Vagina (tissue), 2 donors: ENCODE measurements around the gene IL17D. TPM values are rescaled to one million over a fixed set of nuclear protein-coding genes. Genes with fewer than 3 reads are reported as not detected.
"Not testable (repeated sequence)": the region's sequence is repeated elsewhere in the genome, so short reads cannot be mapped to it uniquely, and the experiment has no call there.

Source experiments
- DNase-seq, 2 donors: peaks; one replicate each; pipeline ENCODE4 v3.0.0-alpha.2; 2017; ENCODE audit errors: extremely low spot score in 2 of 2
- H3K27ac ChIP-seq: fragments of 200-600 bp; sonication (generic); one replicate; pipeline ENCODE4 v1.5.1; 2019
- H3K27me3 ChIP-seq: fragments of 200-600 bp; sonication (generic); one replicate; pipeline ENCODE4 v1.5.1; 2019
- H3K36me3 ChIP-seq, 2 donors: fragments of 200-600 bp; sonication (generic); one replicate each; pipeline ENCODE4 v1.5.1; 2017 to 2019
- H3K4me1 ChIP-seq: fragments of 200-600 bp; sonication (generic); one replicate; pipeline ENCODE4 v1.5.1; 2019
- H3K4me3 ChIP-seq, 2 donors: fragments of 200-600 bp; sonication (generic); 1 replicate in 1 of 2; 2 replicates in 1 of 2; pipeline ENCODE4 v1.5.1; 2016 to 2019
- H3K9me3 ChIP-seq: fragments of 200-600 bp; sonication (generic); one replicate; pipeline ENCODE4 v1.5.1; 2019
- POLR2A ChIP-seq, 2 donors: fragments of 450-650 bp; IDR thresholded peaks; one replicate each; pipeline ENCODE4 v1.6.1; 2017; ENCODE audit warnings: antibody characterized with exemption in 2 of 2, mild to moderate bottlenecking in 2 of 2, moderate library complexity in 2 of 2
- POLR2AphosphoS5 ChIP-seq, 2 donors: sonication (generic); formaldehyde crosslinking; IDR thresholded peaks; one replicate each; pipeline ENCODE4 v1.9.0; 2017; ENCODE audit warnings: antibody characterized with exemption in 2 of 2, mild to moderate bottlenecking in 2 of 2, low read depth in 1 of 2; ENCODE audit not compliant: insufficient read depth in 1 of 2
- intact Hi-C: fragments of 100-400 bp; cut with DNase I; formaldehyde crosslinking; loops from one replicate; pipeline ENCODE4 v1.15.1; 2023
- total RNA-seq: library from RNA; depleted of rRNA; stranded (reverse); fragments of >200 nt; gene quantifications from one replicate; pipeline ENCODE4 v1.2.3, GENCODE V29; 2016
- TF ChIP-seq, protein P1 (sequence below), 3 experiments: fragments of 450-650 bp in 2 of 3; fragments of 200-600 bp in 1 of 3; sonication (generic) in 1 of 3; IDR thresholded peaks; one replicate each; pipeline ENCODE4 v1.5.1; 2017 to 2019; ENCODE audit warnings: antibody characterized with exemption in 3 of 3, mild to moderate bottlenecking in 2 of 3, moderate library complexity in 2 of 3

IL17D gene
- total RNA-seq, 1 donor from 2014 or later = 3.7 TPM

DNA sequence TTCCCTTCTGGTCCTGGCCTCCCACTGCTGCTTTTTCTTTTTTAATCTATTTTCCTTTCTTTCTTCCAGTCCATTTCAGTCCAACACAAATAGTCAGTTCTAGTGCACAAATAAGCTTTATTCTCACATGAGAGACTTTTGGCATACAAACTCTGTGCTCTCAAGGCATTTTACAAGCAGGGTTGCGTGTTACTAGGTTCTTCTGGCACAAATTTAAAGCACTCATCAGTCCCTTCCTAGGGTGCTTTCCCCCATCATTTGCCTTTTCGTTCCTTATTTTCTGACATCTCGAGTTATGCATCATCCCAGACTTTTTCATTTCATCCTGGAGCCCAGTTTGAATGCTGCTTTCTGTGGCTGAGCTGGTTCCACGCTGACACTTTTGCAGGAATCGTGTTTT, 29.8 kb upstream of the IL17D start:
- H3K36me3 ChIP-seq = no peaks in the 10 kb centered on the region
- DNase-seq = no peak
- TF ChIP-seq POLR2AphosphoS5 (IDR thresholded peaks at IDR 0.05; ENCODE audit: insufficient read depth in 1 of 2, low read depth in 1 of 2) (no peak), POLR2A (IDR thresholded peaks at IDR 0.05) (no peak)
- TF ChIP-seq, protein P1, sequence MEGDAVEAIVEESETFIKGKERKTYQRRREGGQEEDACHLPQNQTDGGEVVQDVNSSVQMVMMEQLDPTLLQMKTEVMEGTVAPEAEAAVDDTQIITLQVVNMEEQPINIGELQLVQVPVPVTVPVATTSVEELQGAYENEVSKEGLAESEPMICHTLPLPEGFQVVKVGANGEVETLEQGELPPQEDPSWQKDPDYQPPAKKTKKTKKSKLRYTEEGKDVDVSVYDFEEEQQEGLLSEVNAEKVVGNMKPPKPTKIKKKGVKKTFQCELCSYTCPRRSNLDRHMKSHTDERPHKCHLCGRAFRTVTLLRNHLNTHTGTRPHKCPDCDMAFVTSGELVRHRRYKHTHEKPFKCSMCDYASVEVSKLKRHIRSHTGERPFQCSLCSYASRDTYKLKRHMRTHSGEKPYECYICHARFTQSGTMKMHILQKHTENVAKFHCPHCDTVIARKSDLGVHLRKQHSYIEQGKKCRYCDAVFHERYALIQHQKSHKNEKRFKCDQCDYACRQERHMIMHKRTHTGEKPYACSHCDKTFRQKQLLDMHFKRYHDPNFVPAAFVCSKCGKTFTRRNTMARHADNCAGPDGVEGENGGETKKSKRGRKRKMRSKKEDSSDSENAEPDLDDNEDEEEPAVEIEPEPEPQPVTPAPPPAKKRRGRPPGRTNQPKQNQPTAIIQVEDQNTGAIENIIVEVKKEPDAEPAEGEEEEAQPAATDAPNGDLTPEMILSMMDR (IDR thresholded peaks at IDR 0.05) = no peak
- H3K27ac ChIP-seq = no peak overlapping the region
- intact Hi-C loops = no loop called here
- no peaks in the 10 kb centered on the region for H3K9me3 ChIP-seq
- no peaks in the 10 kb centered on the region for H3K27me3 ChIP-seq
- H3K4me3 ChIP-seq = no peak overlapping the region
- no peaks in the 10 kb centered on the region for H3K4me1 ChIP-seq

DNA sequence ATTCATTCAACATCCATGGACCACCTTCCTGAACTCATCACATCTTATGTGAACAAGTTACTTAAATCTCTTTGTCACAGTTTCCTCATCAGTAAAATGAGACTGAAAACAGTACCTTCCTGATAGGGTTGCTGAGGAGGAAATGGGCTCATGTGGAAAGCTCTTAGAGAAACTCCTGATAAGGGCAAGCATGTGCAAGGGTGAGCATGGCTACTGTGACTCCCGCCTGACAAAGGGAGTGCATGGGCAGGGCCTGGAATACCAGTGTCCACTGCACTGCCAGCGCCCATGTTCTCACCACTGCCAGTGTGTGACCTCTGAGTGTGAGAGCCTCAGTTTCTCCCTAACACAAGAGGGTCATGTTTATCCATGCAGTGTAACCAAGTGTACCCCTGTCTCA, 27.3 kb upstream of the IL17D start:
- no peaks in the 10 kb centered on the region for H3K36me3 ChIP-seq
- no peak overlapping the region for H3K27ac ChIP-seq
- H3K27me3 ChIP-seq = no peaks in the 10 kb centered on the region
- H3K4me1 ChIP-seq = no peaks in the 10 kb centered on the region
- H3K4me3 ChIP-seq = no peak overlapping the region
- intact Hi-C loops = no loop called here
- H3K9me3 ChIP-seq = no peaks in the 10 kb centered on the region
- TF ChIP-seq POLR2AphosphoS5 (IDR thresholded peaks at IDR 0.05; ENCODE audit: insufficient read depth in 1 of 2, low read depth in 1 of 2) (no peak), POLR2A (IDR thresholded peaks at IDR 0.05) (no peak)
- TF ChIP-seq, protein P1 (IDR thresholded peaks at IDR 0.05) = no peak
- no peak for DNase-seq

DNA sequence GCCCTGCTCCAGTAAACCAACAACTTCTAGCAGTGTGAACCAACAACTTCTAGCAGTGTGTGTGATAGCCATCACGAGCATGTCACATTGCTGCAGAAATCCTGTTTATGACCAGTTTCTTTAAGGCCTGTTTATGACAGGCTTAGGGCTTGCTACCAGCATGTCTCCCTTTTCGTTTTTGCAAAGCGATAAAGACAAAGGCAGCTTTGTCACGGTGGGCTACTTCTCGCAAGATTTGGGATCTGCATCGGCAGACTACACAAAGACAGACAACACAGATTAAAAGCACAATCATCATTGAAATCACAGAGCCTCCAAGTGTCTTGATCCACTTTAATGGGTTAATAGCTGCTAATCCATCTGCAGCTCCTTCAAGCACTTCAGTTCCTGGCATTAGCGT, 24.9 kb upstream of the IL17D start:
- H3K27ac ChIP-seq, H3K9me3 ChIP-seq, H3K36me3 ChIP-seq, H3K4me1 ChIP-seq, DNase-seq, intact Hi-C loops, H3K27me3 ChIP-seq, H3K4me3 ChIP-seq: not testable (repeated sequence)

DNA sequence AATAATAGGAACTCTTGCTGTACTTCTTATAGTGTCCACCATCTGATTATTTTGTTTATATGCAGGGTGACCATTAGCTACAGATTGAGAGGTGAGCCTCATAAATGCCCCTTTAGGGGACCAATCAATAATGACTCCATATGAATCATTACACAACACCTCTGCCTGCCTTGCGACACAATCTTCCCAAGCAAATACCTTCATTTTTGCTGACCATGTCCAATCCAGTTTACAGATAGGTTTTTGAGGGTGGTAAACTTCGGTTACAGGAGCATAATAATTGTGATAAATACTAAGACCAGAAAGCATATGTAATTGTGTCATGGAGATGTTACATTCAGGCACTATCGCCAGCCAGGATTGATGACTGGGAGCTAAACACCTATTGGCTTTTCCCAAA, 23.6 kb upstream of the IL17D start:
- intact Hi-C loops = no loop called here
- Histone ChIP-seq H3K27me3 (no peaks in the 10 kb centered on the region), H3K4me3 (no peak overlapping the region), H3K36me3 (no peaks in the 10 kb centered on the region), H3K9me3 (no peaks in the 10 kb centered on the region), H3K27ac (no peak overlapping the region), H3K4me1 (no peaks in the 10 kb centered on the region)
- no peak for DNase-seq
- TF ChIP-seq, protein P1 (IDR thresholded peaks at IDR 0.05) = no peak
- TF ChIP-seq POLR2A (IDR thresholded peaks at IDR 0.05) = no peak
- no peak for TF ChIP-seq POLR2AphosphoS5 (IDR thresholded peaks at IDR 0.05; ENCODE audit: insufficient read depth in 1 of 2, low read depth in 1 of 2)

DNA sequence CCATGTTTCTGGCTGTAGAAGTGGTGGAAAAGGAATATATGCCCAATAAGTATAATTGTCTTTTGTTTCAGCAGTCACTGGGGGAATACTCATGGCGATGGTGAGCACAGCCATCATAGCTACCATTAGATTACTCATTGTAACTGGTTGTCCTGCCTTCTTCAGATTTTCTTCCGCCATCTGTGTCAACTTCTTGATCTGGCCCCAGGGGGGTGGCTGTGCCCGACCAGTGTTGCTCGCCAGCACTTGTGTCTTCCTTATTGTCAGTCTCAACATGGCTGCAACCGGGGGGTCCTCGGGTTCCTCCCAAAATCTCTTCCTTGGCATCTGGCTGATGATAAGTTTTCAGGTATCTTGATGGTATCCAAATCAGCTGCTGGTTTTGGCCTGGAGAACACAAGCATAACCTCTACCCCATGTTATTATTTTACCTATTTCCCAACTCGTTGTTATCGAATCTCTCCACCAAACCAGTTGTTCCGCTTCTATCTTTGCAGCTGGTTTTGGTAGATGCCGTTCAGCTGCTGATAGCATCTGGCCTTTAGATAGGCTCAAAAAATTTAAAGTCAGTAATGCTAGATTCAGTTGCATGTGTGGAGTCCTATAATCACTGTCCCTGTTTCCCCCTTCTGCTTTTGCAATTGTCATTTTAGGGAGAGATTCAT, 23.0 kb upstream of the IL17D start:
- no peak for DNase-seq
- intact Hi-C loops = no loop called here
- Histone ChIP-seq H3K4me1 (no peaks in the 10 kb centered on the region), H3K4me3 (no peak overlapping the region), H3K36me3 (no peaks in the 10 kb centered on the region), H3K27ac (no peak overlapping the region), H3K27me3 (no peaks in the 10 kb centered on the region), H3K9me3 (no peaks in the 10 kb centered on the region)
- TF ChIP-seq, protein P1 (IDR thresholded peaks at IDR 0.05) = no peak
- TF ChIP-seq POLR2AphosphoS5 (IDR thresholded peaks at IDR 0.05; ENCODE audit: insufficient read depth in 1 of 2, low read depth in 1 of 2) (no peak), POLR2A (IDR thresholded peaks at IDR 0.05) (no peak)

DNA sequence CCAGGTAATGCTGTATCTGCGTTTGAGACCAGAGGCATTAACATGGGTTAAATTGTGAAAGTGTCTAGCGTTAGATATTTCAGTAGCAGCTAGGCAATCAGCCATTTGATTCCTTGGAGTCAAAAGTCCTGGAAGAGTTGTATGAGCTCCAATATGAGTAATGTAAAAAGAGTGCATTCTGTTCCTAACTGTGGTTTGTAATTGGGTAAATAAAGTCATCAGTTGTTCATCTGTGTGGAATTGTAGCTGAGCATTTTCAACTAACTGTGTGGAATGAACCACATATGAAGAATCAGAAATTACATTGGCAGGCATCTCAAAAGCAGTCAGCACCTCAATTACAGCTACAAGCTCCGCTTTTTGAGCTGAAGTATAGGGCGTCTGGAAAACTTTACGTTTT, 22.0 kb upstream of the IL17D start:
- H3K4me1 ChIP-seq, H3K27ac ChIP-seq, H3K36me3 ChIP-seq, H3K9me3 ChIP-seq, intact Hi-C loops, H3K4me3 ChIP-seq, H3K27me3 ChIP-seq, DNase-seq: not testable (repeated sequence)
